ENCODE results near the gene MAPKBP1.
"Not testable (repeated sequence)": the region's sequence is repeated elsewhere in the genome, so short reads cannot be mapped to it uniquely, and the experiment has no call there.

The MAPKBP1 gene

DNA sequence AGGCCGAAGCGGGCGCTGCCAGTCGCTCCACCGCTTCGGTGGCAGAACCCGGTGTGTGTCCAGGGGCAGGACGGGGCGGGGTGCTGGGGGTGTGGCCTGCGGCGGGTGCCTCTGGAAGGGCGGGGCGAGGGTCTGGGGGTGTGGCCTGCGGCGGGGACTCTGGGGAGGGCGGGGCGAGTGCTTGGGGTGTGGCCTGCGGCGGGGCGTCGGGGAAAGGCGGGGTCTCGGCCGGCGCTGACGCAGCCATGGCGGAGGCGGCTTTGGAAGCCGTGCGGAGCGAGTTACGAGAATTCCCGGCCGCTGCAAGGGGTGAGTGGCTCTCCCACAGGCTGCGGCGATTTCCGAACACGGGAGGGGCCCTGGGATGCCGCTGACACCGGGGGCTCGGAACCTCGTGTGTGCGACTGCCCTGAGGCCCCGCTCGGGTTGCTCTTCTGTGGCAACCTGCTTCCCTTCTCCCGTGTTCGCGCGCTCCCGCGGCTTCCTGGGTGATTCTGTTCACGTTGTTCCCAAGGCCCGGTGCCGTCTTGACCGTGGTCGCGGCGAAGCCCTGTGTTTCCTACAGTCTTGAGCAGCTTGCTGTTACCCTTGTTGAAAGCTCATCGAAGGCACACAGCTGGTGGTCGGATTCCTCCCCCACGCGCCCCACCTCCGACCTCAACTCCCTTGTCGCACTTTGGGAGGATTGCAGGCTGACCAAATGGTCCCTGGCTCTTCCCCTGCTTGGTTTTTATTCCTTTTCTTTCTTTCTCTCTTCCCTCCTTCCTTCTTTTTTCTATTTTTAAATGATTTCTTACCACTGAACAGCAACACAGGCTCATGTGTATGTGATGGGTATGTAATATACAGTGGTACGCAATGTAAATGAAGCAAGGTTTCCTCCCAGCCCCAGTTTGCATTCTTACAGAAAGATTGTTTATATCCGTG is 53.9 kb downstream of the MAPKBP1 start, which contains the start of gene JMJD7:
Gene JMJD7, plus strand, starts transcription at position 213 of the 927 bp plus-strand sequence. Its CDS starts 33 bp downstream, at position 246.
- DNase-seq (ENCODE audit: low read depth): peak; percentile 61

DNA sequence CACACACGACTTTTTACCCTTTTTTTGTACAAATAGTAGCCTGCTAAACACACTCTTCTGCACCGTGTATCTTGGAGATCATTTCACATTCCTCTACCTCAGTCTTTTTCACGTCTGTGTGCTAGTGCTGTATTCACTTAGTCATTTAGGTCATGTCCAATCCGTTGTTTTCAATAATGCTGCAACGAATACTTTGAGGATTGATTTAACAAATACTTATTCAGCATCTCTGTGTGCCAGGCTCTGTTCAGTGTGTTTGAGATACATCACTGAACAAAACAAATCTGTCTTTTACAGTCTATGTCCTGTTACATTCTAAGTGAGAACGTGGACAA is 54.5 kb downstream of the MAPKBP1 start:
- DNase-seq (ENCODE audit: low read depth): no peak

DNA sequence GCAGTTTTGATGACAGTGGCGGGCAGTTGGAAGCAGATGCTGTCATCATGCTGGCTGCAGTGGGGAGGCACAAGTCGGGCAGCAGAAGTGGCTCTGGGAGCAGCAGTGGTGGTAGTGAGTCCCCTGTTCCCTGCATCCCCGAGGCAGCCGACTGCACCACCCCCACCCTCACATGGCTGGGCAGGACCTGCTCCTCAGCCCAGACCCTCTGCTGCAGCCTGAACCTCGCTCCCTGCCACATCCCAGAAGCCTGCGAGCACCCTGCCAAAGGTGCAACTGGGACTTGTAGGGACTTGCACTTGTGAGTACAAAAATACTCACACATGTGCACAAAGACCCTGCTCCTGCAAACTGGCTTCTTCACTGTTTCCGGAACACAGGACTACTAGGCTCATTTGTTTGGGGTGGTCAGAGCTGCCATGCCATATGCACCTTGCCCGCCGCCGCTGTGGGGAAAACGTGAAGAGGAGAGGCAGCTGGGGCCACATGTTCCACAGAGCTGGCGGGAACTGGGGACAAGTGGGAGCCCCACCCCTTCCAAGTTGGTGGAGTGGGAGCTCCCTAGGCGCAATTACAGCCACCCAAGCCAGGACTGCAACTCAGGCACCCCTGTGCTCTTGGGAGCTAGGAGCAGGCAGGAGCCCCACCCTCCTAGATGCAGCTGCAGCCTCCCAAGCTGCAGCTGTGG is 55.8 kb downstream of the MAPKBP1 start:
- DNase-seq (ENCODE audit: low read depth): no peak

DNA sequence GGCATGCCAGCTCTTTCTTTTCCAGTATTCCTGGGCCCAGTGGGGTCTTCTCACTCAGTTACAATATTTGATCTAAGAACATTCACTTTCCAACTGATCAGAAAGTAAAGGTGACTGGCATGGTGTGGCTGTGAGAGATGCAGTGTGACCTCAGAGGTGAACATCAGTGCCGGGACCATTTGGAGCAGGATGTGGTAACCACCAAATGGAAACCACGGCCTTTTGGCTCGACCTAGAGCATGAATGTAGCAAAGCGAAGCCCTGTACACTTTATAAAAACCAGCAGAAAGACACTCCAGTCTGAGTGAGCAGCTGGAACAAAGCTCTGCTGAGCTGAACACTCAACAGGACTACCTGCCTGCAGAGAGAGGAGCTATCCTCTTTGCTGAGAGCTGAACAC is 57.0 kb downstream of the MAPKBP1 start:
- not testable (repeated sequence) for DNase-seq (ENCODE audit: low read depth)

DNA sequence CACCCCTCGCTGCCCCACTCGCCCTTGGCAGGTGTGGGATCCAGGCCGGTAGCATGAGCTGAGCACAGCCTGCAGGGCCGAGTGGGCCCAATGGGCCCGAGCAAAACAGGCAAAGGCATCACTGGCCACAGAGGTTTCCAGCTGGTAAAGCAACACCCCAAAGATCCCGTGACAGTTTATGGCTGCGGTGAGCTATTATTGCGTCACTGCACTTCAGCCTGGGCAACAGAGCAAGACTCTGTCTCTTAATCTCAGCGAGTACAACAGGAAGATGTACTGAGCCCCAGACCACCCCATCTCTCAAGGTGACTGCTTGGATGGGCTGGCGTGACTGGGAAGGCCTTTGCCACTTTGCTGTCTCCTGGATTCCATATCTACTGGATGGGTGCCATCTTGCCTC is 57.9 kb downstream of the MAPKBP1 start:
- DNase-seq (ENCODE audit: low read depth): no peak

DNA sequence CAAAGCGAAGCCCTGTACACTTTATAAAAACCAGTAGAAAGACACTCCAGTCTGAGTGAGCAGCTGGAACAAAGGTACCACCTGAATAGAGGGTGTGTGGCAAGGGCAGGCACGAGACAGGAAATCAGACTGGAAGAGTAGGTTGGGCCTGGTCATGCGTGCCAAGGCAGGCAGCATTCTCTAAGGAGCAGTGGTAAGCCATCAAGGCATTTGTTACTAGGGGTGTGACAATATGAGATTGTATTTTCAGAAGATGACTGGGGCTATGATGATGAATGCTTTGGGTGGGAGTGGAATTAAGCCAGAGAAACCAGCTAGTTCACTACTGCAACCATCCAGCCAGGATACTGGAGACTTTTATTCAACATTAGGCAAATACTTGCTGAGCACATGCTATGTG is 58.6 kb downstream of the MAPKBP1 start:
- no peak for DNase-seq (ENCODE audit: low read depth)

DNA sequence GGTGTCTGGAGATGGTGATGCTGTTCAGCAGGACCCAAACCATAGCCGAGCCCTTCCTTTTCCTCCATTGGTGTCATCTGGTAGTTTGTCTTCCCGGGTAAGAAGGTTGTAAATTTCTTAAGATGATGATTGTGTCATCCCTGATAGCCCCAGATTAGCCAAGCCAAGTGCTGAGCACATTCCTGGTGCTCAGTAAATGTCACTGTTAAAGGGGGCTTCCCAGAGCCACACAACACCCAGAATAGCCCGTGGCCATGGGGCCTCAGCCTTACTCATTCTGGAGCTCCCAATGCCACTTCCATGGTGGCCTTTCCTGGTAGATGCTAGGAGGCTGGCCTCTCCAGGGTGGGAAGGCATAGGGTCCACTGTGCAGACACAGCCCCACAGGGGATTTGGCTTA is 59.8 kb downstream of the MAPKBP1 start:
- DNase-seq (ENCODE audit: low read depth): no peak

DNA sequence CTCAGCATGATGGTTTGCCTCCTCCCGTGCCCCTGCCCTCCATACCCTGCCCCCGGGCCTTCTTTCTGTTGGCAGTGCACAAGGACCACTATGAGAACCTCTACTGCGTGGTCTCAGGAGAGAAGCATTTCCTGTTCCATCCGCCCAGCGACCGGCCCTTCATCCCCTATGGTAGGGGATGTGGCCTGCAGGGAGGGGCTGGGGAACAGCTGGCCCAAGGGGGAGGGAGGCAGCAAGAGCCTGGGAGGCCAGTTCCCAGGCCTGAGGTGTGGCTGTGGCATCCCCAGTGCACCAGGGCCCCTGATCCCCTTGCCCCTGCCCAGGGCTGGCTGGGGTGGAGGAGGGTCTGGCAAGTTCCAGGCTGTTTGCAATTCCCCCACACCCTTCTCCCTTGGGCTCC is 61.8 kb downstream of the MAPKBP1 start:
- no peak for DNase-seq (ENCODE audit: low read depth)

DNA sequence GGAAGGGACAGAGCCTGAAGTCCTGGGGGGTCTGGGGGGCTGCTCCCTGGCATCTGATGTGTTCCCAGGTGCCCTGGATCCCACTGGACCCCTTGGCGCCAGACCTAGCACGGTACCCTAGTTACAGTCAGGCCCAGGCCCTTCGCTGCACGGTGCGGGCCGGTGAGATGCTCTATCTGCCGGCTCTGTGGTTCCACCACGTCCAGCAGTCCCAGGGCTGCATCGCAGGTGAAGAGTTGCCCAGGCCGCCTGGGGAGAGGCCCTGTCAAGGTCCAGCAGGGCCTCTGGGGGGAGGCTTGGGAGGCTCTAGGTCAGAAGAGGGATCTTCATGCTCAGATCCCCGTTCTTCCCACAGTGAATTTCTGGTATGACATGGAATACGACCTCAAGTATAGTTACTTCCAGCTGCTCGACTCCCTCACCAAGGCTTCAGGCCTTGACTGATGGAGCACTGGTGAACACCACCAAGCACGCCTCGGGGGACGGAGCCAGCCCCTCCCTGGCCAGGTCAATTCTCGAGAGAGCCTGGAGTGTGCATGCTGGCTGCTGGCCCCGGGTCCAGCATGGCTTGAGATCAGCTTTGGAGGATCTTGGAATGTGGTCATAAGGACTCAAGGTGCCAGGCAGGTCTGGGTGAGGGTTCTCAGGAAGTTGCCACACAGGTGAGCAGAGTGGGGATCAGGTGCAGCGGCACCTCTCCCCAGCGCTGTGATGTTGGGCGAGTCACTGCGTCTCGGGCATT is 62.6 kb downstream of the MAPKBP1 start:
- DNase-seq (ENCODE audit: low read depth): no peak

DNA sequence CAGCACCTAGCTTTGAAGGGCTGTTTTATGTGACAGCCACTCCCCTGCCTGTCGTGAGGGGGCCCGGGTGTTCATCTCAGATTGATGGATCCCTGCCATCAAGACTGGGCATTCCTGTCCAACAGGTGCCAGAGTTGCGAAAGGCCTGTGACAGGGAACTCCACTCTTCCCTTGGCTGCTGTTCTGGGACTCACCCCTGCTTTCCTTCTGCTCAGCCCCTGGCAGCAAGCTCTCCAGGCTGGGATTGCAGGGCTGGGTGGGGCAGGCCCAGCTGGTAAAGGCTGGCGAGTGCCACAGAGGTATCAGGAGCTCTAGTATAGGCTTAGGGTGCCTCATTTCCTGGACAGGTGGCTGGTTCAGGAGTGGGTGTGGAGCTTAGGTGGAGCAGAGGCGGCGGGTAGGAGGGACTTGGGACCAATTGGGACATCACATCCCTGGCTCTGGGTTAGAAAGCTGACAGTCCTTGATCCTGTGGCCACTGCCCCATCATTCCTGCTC is 64.2 kb downstream of the MAPKBP1 start, which contains the start of gene PLA2G4B:
Gene PLA2G4B, plus strand, starts transcription at position 448 of the 498 bp plus-strand sequence. CDS start 67 bp downstream, outside the sequence.
- no peak for DNase-seq (ENCODE audit: low read depth)

DNA sequence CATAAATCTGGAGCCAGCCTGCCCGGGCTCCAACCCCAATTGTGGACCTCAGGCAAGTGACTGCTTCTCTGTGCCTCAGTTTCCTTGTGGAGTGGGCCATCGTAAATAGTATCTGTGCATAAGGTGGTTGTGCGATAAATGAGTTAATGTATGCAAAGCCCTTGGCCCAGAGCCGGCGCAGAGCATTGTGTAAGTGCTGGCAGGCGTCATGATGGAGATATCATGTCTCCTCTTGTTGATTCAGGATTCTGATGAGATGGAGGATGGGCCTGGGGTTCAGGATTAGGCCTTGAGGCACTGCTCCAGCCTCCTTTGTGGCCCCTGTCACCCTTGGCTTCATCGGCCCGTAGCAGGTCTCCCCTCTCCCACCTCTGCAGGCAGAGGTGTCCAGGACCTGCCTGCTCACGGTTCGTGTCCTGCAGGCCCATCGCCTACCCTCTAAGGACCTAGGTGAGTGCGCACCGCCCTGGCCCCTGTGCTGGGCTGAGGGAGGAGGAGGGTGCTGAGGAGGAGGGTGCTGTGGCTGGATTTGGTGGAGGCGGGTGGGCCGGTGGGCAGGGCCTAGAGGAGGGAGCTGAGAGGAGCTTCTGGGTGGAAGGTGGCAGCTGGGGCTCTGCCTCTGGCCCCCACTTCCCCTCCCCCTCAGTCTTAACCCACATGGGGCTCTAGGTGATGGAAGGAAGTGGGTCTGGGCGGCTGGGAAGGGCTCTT is 65.7 kb downstream of the MAPKBP1 start:
- no peak for DNase-seq (ENCODE audit: low read depth)

DNA sequence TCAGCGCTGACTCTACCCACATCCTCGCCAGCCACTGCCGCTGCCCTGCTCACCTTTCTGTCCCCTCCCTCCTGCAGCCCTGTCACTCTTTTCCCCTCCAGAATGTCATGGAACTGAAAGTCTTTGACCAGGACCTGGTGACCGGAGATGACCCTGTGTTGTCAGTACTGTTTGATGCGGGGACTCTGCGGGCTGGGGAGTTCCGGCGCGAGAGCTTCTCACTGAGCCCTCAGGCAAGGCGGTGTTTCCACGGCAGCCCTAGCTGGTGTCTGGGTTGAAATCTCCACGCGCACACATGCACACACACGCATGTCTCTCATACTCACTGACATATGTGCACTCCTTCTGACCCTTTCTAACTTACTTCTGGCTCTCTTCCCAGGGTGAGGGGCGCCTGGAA is 66.4 kb downstream of the MAPKBP1 start:
- no peak for DNase-seq (ENCODE audit: low read depth)

DNA sequence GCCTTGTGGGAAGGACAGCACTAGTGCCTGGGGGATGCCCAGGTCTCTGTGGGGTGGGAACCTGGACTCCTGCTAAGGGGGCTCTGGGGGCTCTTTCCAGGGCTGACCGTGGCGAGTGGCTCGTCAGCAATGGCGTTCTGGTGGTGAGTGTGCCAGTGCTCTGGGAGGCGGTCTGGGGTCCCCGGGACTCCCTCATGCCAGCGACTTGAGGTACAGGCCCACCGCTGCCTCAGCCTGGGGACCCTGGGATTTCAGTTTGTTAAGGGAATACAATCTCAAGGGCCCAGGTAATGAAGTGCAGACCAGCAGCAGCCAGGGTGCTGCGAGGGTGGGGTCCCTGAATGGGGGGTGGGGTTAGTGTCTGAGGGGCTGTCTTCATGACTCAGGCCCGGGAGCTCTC is 66.8 kb downstream of the MAPKBP1 start:
- DNase-seq (ENCODE audit: low read depth): no peak

DNA sequence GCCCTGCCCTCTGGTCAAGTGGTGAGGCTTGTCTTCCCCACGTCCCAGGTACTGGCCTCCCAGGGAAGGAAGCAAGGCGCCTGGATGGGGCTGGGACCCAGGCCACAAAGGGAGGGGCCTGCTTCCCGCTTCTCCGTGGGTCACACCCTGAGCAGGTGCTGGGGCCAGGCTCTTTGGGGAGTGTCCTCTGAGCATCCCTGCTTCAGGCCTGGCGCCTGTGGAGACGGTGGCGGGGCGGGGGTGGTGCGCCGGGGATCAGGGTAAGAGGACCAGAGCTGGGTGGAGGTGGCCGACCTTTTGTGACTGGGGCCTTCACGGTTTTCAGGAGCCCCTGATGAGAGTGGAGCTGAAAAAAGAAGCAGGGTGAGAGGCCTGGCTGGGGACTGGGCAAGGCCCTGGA is 67.9 kb downstream of the MAPKBP1 start:
- no peak for DNase-seq (ENCODE audit: low read depth)

DNA sequence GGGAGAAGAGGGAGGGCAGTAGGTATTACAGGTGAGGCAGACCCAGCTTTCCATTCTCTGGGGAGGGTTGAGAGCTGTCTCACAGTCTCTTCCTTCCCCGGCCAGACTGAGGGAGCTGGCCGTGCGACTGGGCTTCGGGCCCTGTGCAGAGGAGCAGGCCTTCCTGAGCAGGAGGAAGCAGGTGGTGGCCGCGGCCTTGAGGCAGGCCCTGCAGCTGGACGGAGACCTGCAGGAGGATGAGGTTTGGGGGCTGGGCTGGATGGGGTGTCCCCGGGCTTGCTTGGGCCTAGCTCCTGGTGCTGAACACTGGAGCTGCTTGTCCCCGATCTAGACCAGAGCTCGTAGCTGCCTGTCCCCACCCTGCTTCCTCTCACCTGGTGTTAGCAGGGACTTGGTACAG is 69.3 kb downstream of the MAPKBP1 start:
- no peak for DNase-seq (ENCODE audit: low read depth)

DNA sequence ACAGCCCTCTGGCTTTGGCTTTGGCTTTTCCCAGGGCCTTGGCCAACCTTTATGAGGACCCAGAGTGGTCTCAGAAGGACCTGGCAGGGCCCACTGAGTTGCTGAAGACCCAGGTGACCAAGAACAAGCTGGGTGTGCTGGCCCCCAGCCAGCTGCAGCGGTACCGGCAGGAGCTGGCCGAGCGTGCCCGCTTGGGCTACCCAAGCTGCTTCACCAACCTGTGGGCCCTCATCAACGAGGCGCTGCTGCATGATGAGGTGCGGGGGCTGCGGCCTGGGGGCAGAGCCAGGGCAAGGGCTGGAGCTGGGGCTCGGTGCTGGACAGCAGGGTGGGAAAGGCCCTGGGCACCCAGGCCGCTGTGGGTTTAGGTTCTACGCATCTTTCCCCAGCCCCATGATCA is 70.5 kb downstream of the MAPKBP1 start:
- no peak for DNase-seq (ENCODE audit: low read depth)

DNA sequence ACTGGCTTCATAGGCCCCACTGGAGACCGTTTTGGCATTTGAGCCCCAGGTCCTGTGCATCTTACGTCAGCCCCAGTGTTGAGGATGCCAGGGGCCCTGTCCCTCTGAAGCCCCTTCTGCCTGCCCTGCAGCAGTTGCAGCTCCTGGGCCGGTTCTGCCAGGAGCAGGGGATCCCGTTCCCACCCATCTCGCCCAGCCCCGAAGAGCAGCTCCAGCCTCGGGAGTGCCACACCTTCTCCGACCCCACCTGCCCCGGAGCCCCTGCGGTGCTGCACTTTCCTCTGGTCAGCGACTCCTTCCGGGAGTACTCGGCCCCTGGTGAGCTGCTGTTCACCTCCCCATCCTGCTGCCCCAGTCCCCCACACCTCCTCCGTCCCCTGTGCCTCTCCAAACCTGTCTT is 72.9 kb downstream of the MAPKBP1 start:
- DNase-seq (ENCODE audit: low read depth): no peak

DNA sequence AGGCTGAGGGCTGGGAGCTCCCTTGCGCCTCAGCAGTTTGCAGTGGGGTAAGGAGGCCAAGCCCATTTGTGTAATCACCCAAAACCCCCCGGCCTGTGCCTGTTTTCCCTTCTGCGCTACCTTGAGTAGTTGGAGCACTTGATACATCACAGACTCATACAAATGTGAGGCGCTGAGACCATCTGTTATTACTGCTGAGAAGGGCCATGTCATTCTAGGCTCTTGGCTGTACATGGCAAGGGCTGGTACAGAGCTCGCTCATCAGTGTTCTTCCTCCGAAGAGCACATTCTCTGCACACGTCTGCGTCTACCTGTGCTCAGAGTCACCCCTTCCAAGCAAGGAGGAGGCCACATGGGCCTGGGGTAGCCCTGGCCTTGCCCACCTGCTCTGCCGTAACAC is 73.7 kb downstream of the MAPKBP1 start:
- no peak for DNase-seq (ENCODE audit: low read depth)

DNA sequence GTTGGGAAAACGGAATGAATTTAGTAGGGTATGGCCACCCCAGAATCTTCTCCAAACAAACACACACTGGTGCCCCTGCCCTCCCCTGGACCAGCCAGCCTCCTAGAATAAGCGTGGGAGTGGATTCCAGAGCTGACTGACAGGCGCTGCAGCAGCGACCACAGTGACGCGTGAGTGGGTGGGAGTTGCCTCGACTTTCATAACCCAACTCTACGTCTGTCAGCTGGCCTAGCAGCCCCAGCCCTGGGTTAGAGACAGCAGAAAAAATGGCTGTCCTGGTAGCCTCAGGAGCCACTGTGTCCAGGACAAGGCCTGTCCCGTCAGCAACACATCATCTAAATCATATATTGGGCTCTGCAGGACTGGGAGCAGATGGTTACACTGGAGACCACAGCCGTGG is 74.3 kb downstream of the MAPKBP1 start:
- DNase-seq (ENCODE audit: low read depth): no peak

DNA sequence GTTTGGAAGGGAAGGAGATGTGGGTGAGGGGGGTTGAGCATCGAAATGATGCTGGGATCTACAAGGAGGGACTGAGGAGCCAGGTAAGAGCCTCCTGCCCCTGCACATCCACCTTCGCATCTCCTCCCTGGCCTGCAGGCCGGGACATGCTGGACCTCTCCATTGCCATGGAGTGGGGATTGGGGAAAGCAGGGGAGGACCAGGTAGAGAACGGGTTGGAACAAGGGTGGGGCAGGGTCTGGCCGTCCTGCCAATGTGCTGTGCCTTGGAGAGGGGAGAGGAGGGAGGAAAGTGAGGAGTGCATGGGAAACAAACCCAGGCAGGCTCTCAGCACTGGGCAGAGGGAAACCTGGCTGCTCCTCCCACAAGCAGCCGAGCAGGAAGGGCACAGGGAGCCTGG is 74.9 kb downstream of the MAPKBP1 start:
- DNase-seq (ENCODE audit: low read depth): no peak

DNA sequence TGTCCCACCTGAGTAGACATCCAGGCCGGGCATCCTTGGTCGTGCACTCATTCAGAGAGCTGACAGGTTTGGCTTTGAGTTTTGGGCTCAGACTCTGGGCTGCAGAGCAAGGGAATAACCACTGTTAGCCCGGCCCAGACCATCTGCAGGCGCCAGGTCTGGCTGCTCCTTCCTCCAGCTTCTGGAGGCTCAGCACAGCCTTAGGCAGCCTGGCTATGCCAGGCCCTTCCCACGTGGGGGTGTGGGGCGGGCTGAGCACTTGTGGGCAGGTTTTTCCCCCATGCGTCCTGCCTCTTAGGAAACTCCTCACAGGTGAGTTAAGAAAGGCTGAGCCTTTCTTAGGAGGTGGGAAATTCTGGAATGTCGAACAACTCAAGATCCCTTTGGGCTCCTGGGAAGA is 75.6 kb downstream of the MAPKBP1 start:
- no peak for DNase-seq (ENCODE audit: low read depth)

Data from CMK (cell line).